HepG2 (cell line): ENCODE results near the gene UBE2O. TPM values are rescaled to one million over a fixed set of nuclear protein-coding genes. Genes with fewer than 3 reads are reported as not detected.

Experiments used
- CAMTA2 ChIP-seq: sonication (generic); formaldehyde crosslinking; IDR thresholded peaks from 2 replicates; pipeline ENCODE4 v1.4.0; 2020; ENCODE audit warnings: mild to moderate bottlenecking, missing genetic modification reagents, borderline replicate concordance
- CREM ChIP-seq, 2 experiments: sonication (generic) in 1 of 2; formaldehyde crosslinking in 1 of 2; IDR thresholded peaks; 2 replicates each; pipeline versions ENCODE4 v1.4.0 to v1.6.1; 2016 to 2020; ENCODE audit warnings: antibody characterized with exemption in 1 of 2, mild to moderate bottlenecking in 1 of 2, missing genetic modification reagents in 1 of 2
- E2F5 ChIP-seq: sonication (generic); formaldehyde crosslinking; conservative IDR thresholded peaks from 2 replicates; pipeline ENCODE4 v1.4.0; 2020; ENCODE audit warnings: missing genetic modification reagents
- ETS1 ChIP-seq: sonication (generic); formaldehyde crosslinking; IDR thresholded peaks from 2 replicates; pipeline ENCODE4 v1.4.0; 2020; ENCODE audit warnings: missing genetic modification reagents
- FOXO4 ChIP-seq: sonication (generic); formaldehyde crosslinking; conservative IDR thresholded peaks from 2 replicates; pipeline ENCODE4 v1.8.1; 2023; ENCODE audit warnings: missing genetic modification reagents
- GRHL1 ChIP-seq: sonication (generic); formaldehyde crosslinking; conservative IDR thresholded peaks from 2 replicates; pipeline ENCODE4 v1.8.0; 2022; ENCODE audit warnings: missing genetic modification reagents
- HDAC1 ChIP-seq: sonication (generic); formaldehyde crosslinking; IDR thresholded peaks from 2 replicates; pipeline ENCODE4 v1.5.1; 2020; ENCODE audit warnings: mild to moderate bottlenecking, missing genetic modification reagents
- KDM2A ChIP-seq: sonication (generic); formaldehyde crosslinking; IDR thresholded peaks from 2 replicates; pipeline ENCODE4 v1.4.0; 2020; ENCODE audit warnings: low read depth, missing genetic modification reagents, borderline replicate concordance
- KLF11 ChIP-seq: IDR thresholded peaks from 2 replicates; pipeline ENCODE4 v1.6.1; 2016; ENCODE audit warnings: missing compliant biosample characterization
- KMT2A ChIP-seq: sonication (generic); formaldehyde crosslinking; IDR thresholded peaks from 2 replicates; pipeline ENCODE4 v1.4.0; 2020; ENCODE audit warnings: missing genetic modification reagents
- PHF8 ChIP-seq: sonication (generic); formaldehyde crosslinking; IDR thresholded peaks from 2 replicates; pipeline ENCODE4 v1.5.0; 2020; ENCODE audit warnings: missing genetic modification reagents
- RCOR2 ChIP-seq: IDR thresholded peaks from 2 replicates; pipeline ENCODE4 v1.6.1; 2016; ENCODE audit warnings: missing biosample characterization, missing genetic modification reagents
- SYNCRIP ChIP-seq: fragments of 200-400 bp; formaldehyde crosslinking; IDR thresholded peaks from 2 replicates; pipeline ENCODE4 v1.6.1; 2018; ENCODE audit warnings: mild to moderate bottlenecking, low read depth, low read length; ENCODE audit not compliant: insufficient read depth
- ZFX ChIP-seq: sonication (generic); formaldehyde crosslinking; IDR thresholded peaks from 2 replicates; pipeline ENCODE4 v1.4.0; 2020; ENCODE audit warnings: mild to moderate bottlenecking, low read depth, missing genetic modification reagents, moderate library complexity
- ZFY ChIP-seq: sonication (generic); formaldehyde crosslinking; IDR thresholded peaks from 2 replicates; pipeline ENCODE4 v1.4.0; 2020; ENCODE audit warnings: missing genetic modification reagents
- ZGPAT ChIP-seq: IDR thresholded peaks from 2 replicates; pipeline ENCODE4 v1.6.1; 2016; ENCODE audit warnings: mild to moderate bottlenecking
- ZNF207 ChIP-seq: fragments of 450-650 bp; IDR thresholded peaks from 2 replicates; pipeline ENCODE4 v1.6.1; 2016; ENCODE audit warnings: antibody characterized with exemption, borderline replicate concordance
- ZNF710 ChIP-seq: sonication (generic); formaldehyde crosslinking; IDR thresholded peaks from 2 replicates; pipeline ENCODE4 v1.5.0; 2020; ENCODE audit warnings: mild to moderate bottlenecking, missing genetic modification reagents, borderline replicate concordance
- ZSCAN20 ChIP-seq: sonication (generic); formaldehyde crosslinking; IDR thresholded peaks from 2 replicates; pipeline ENCODE4 v1.4.0; 2020; ENCODE audit warnings: missing genetic modification reagents, mild to moderate bottlenecking, borderline replicate concordance
- polyA plus RNA-seq, 8 experiments: library from polyadenylated mRNA; depleted of rRNA in 3 of 8; stranded (reverse) in 7 of 8; unstranded in 1 of 8; fragments of >200 nt; fragmentation: Illumina TruSeq in 4 of 8; extraction: Trizol in 4 of 8; gene quantifications; 2 replicates each; pipeline versions ENCODE4 v1.2.1 to v1.2.3, GENCODE V29; 2011 to 2016; ENCODE audit warnings: low read depth in 4 of 8, missing spikeins in 1 of 8, mixed read lengths in 1 of 8; ENCODE audit not compliant: insufficient read depth in 1 of 8
- total RNA-seq, 5 experiments: library from RNA; depleted of rRNA; stranded (reverse); fragments of >200 nt; fragmentation: Illumina TruSeq; extraction: Trizol; gene quantifications; 2 replicates each; pipeline ENCODE4 v1.2.3, GENCODE V29; 2016; ENCODE audit warnings: low read depth in 1 of 5

Gene UBE2O
- total and polyA plus RNA-seq, 2 of the 13 experiments (the other 11 are each of a cell fraction or from before 2014, with no cell fraction given) = 21.5 to 23.5 TPM

GRCh38 chr17:76452660-76453430, at the start of gene UBE2O (continued):
- TF ChIP-seq RCOR2 (CRISPR knock-in tag) (peak; percentile 83; the same call in 1 of the 2 replicates), HDAC1 (peak; percentile 75), ZSCAN20 (CRISPR knock-in tag) (peak; percentile 88), ZFX (CRISPR knock-in tag) (peak; percentile 93), ZNF710 (CRISPR knock-in tag) (peak; percentile 44; the same call in 1 of the 2 replicates), KMT2A (CRISPR knock-in tag) (peak; percentile 25; the same call in 1 of the 2 replicates), GRHL1 (CRISPR knock-in tag) (no peak), KLF11 (CRISPR knock-in tag) (no peak), ZGPAT (CRISPR knock-in tag) (0 out of 2 replicates have a peak, but pooled peaks have one; percentile 7), CAMTA2 (peak; percentile 59; the same call in 1 of the 2 replicates), E2F5 (CRISPR knock-in tag) (no peak), KDM2A (CRISPR knock-in tag) (peak; percentile 68; the same call in 1 of the 2 replicates), PHF8 (CRISPR knock-in tag) (peak; percentile 76), ZNF207 (no peak), CREM (IDR thresholded peaks at IDR 0.05) (peak; percentile 65), CREM (CRISPR knock-in tag; IDR thresholded peaks at IDR 0.05) (no peak), FOXO4 (CRISPR knock-in tag) (no peak), ZFY (CRISPR knock-in tag) (peak; percentile 94), ETS1 (peak; percentile 17; the same call in 1 of the 2 replicates), SYNCRIP (no peak)
